Aorta (tissue), 5 donors: ENCODE measurements around the gene SCNN1B. TPM values are rescaled to one million over a fixed set of nuclear protein-coding genes. Genes with fewer than 3 reads are reported as not detected.
"Not testable (repeated sequence)": the region's sequence is repeated elsewhere in the genome, so short reads cannot be mapped to it uniquely, and the experiment has no call there.

Source experiments
- ATAC-seq: fragments of 200-7000 bp; cut with Tn5 transposase; one replicate; pipeline ENCODE4 v1.9.1; 2022; ENCODE audit warnings: moderate library complexity; ENCODE audit not compliant: low FRiP score
- DNase-seq, 2 donors: peaks; one replicate each; pipeline ENCODE4 v3.0.0-alpha.2; 2020
- H3K27ac ChIP-seq, 2 donors: one replicate each; pipeline ENCODE4 v1.5.1; 2013; ENCODE audit warnings: low read length in 2 of 2, mild to moderate bottlenecking in 2 of 2, moderate library complexity in 2 of 2, control low read depth in 1 of 2, inconsistent platforms in 1 of 2, low read depth in 1 of 2
- H3K27me3 ChIP-seq, 2 donors: one replicate each; pipeline ENCODE4 v1.6.1; 2013; ENCODE audit warnings: control low read depth in 1 of 2, low read length in 1 of 2, mild to moderate bottlenecking in 1 of 2, moderate library complexity in 1 of 2; ENCODE audit not compliant: insufficient read depth in 2 of 2, control insufficient read depth in 1 of 2
- H3K36me3 ChIP-seq, 2 donors: one replicate each; pipeline ENCODE4 v1.6.1; 2013; ENCODE audit warnings: control low read depth in 1 of 2, low read length in 1 of 2, mild to moderate bottlenecking in 1 of 2; ENCODE audit not compliant: insufficient read depth in 2 of 2, control insufficient read depth in 1 of 2
- H3K4me1 ChIP-seq, 2 donors: one replicate each; pipeline ENCODE4 v1.6.1; 2013; ENCODE audit warnings: low read length in 2 of 2, control low read depth in 1 of 2, mild to moderate bottlenecking in 1 of 2, moderate library complexity in 1 of 2; ENCODE audit not compliant: insufficient read depth in 2 of 2, control insufficient read depth in 1 of 2
- H3K4me3 ChIP-seq, 2 donors: one replicate each; pipeline ENCODE4 v1.5.1; 2013; ENCODE audit warnings: low read length in 2 of 2, control low read depth in 1 of 2, mild to moderate bottlenecking in 1 of 2
- H3K9me3 ChIP-seq: one replicate; pipeline ENCODE4 v1.6.1; 2013; ENCODE audit warnings: mild to moderate bottlenecking, low read length; ENCODE audit not compliant: control insufficient read depth
- WGBS, 2 donors: extraction: QIAGEN DNeasy Blood & Tissue Kit; methylation state at CpG; one replicate each; pipeline ENCODE4 v1.1.7; 2013; 5-methylcytosine and 5-hydroxymethylcytosine counted together
- intact Hi-C, 2 donors: fragments of 100-400 bp; cut with DNase I; formaldehyde crosslinking; loops; one replicate each; pipeline versions ENCODE4 v1.14.2 to v1.15.0; 2022
- long read RNA-seq, 2 donors: library from polyadenylated mRNA; unstranded; transcript quantifications; one replicate each; pipeline ENCODE4 v2.0.0, GENCODE V29; 2020 to 2021
- polyA plus RNA-seq, 2 donors: library from polyadenylated mRNA; stranded (reverse); fragments of 200-250 nt; gene quantifications; one replicate each; pipeline ENCODE4 v1.2.3, GENCODE V29; 2013
- total RNA-seq, 2 donors: library from RNA; stranded (reverse); fragmentation: NEBNext Ultra II Directional; extraction: Animal tissue kit (Norgen Biotek cat#: 25700); gene quantifications; one replicate each; pipeline ENCODE4 v1.2.1, GENCODE V29; 2021
- donor health status: healthy with polysubstance abuse.
- donor health status: Bipolar disorder and iron deficiency.
- donor health status: DM: no; HTN: no; CAD: no.
- donor health status: DM: no; HTN: no; CAD: no.
- donor health status: DM: yes; HTN: yes; CAD: no.

The SCNN1B gene, protein sequence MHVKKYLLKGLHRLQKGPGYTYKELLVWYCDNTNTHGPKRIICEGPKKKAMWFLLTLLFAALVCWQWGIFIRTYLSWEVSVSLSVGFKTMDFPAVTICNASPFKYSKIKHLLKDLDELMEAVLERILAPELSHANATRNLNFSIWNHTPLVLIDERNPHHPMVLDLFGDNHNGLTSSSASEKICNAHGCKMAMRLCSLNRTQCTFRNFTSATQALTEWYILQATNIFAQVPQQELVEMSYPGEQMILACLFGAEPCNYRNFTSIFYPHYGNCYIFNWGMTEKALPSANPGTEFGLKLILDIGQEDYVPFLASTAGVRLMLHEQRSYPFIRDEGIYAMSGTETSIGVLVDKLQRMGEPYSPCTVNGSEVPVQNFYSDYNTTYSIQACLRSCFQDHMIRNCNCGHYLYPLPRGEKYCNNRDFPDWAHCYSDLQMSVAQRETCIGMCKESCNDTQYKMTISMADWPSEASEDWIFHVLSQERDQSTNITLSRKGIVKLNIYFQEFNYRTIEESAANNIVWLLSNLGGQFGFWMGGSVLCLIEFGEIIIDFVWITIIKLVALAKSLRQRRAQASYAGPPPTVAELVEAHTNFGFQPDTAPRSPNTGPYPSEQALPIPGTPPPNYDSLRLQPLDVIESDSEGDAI
- total RNA-seq: 1 to 10 TPM; 1.3 to 1.6 TPM
- polyA plus RNA-seq: 1 to 10 TPM in 1 of 2 donors, under 1 TPM in 1; 0.59 to 1.1 TPM
- long read RNA-seq, donor 1, transcript SCNN1B-202 (13 exons, 2,597 nt): major isoform, 5 of 7 reads
- long read RNA-seq, donor 1, partial matches to known transcripts: 1 of 7 reads
- long read RNA-seq, donor 1, other reads (novel, unspliced or antisense): 1 of 7 reads
- long read RNA-seq, donor 2, partial matches to known transcripts: 1 of 1 reads
- long read RNA-seq, donor 2, other reads (novel, unspliced or antisense): 0 of 1 reads

DNA sequence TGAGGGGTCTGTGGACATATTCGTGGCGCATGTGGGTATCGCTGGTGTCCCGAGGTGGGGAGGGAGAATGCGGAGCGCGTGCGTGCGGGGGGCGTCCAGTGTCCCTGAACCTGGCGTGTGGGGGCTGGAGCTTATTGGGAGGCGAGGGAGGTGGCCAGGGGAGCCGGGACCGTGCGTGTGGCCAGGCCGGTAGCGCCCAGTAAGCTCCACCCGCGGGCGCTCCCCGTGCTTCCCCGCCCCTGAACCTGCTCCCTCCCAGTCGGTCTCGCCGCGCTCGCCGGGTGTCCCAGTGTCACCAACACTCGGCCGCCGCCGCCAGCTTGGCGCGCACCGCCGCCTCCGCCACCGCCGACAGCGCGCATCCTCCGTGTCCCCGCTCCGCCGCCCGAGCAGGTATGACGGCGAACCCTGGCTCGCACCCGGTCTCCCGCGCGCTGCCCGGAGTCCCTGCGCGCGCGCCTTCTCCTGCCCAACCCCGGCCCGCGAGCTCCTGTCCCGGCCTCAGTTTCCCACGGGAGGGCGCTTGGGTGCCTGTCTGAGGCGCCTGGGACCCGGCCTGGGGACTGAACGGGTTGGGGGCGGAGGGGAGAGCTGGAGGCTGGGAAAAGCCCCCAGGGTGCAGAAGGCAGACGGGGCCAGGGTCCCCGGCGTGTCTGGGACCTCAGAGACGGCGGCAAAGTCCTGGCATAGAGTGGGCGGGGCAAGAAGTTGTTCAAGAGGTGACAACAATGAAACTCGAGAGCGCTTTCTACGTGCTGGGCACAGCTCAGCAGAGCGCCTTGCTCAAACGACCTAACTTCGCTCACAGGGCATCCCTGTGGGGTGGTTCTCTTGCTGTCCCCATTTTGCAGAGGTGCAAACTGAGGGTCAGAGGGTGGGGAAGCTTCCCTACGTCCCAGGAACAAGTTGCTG, at the start of gene SCNN1B:
Gene SCNN1B (plus strand): TSS at position 258 of the 912 bp plus-strand sequence. CDS start 46,298 bp downstream, outside the sequence.
- H3K9me3 ChIP-seq: no peaks in the 10 kb centered on the region
- H3K27ac ChIP-seq: no peak within 1 kb of the TSS
- WGBS, 2 donors: 2% methylated on average over 50 to 81 of the region's 81 CpGs
- H3K36me3 ChIP-seq: no peaks in the 10 kb centered on the region
- H3K4me1 ChIP-seq: no peaks in the 10 kb centered on the region
- intact Hi-C loops: no loop called here
- H3K27me3 ChIP-seq: no peaks in the 10 kb centered on the region
- DNase-seq: no peak
- no peak for ATAC-seq
- no peak within 1 kb of the TSS for H3K4me3 ChIP-seq

GRCh38 chr16:23252310-23252709, 49.8 kb upstream of the SCNN1B start:
- Histone ChIP-seq H3K27ac (no peak overlapping the region), H3K27me3 (no peaks in the 10 kb centered on the region), H3K4me3 (no peak overlapping the region), H3K9me3 (no peaks in the 10 kb centered on the region), H3K36me3 (no peaks in the 10 kb centered on the region), H3K4me1 (peaks cover 2 to 4% of the 10 kb centered on the region in 2 donors)
- DNase-seq: no peak
- intact Hi-C loops: no loop called here
- no peak for ATAC-seq
- WGBS, 2 donors: 87 to 88% methylated on average over 5 of the region's 5 CpGs

DNA sequence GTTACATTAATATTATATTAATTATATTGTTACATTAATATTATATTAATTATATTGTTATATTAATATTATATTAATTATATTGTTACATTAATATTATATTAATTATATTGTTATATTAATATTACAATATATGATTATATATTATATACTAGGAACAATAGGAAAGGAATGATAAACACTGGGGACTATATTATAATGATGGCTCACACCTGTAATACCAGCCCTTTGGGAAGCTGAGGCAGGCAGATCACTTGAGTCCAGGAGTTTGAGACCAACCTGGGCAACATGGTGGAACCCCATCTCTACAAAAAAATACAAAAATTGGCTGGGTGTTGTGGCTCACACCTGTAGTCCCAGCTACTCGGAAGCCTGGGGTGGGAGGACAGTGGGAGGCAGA, 48.5 kb upstream of the SCNN1B start:
- H3K4me3 ChIP-seq, intact Hi-C loops, DNase-seq, H3K27me3 ChIP-seq, ATAC-seq, H3K27ac ChIP-seq, H3K4me1 ChIP-seq, H3K36me3 ChIP-seq, H3K9me3 ChIP-seq: not testable (repeated sequence)
- WGBS, 2 donors: 78 to 83% methylated on average over 1 of the region's 1 CpG

DNA sequence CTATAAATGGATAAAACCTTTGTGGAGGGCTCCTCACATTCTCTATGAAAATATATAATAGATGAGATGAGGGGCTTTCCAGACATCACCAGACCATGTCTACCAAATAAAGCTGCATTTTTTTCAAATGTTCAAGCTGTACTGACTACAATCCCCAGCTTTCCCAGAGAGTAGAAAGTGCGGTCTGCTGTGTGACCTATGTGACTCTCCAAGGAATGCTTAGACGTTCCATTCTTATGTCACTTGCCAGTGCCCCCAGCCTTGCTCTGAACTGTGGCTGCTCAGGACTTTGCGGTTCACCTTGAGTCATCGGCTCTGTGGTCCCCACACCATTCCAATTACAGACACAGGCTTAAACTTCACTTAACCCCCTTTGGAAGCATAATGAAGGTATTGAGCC, 47.8 kb upstream of the SCNN1B start:
- Histone ChIP-seq H3K27ac (no peak overlapping the region), H3K36me3 (no peaks in the 10 kb centered on the region), H3K9me3 (peaks cover 2% of the 10 kb centered on the region), H3K4me3 (no peak overlapping the region), H3K4me1 (no peaks in the 10 kb centered on the region), H3K27me3 (no peaks in the 10 kb centered on the region)
- 47 to 58% methylated on average over 4 of the region's 4 CpGs for WGBS, 2 donors
- no peak for DNase-seq
- intact Hi-C loops: no loop called here
- no peak for ATAC-seq

DNA sequence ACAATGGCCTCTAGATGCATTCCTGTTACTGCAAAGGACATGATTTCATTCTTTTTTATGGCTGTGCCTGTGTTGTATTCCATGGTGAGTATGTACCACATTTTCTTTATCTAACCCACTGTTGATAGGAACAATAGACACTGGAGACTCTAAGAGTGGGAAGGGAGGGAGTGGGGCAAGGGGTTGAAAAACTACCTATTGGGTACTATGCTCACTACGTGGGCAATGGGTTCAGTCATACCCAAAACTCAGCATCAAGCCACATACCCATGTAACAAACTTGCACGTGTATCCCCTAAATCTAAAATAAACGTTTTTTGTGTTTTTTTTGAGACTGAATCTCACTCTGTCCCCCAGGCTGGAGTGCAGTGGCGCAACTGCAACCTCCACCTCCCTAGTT, 47.1 kb upstream of the SCNN1B start:
- WGBS, 2 donors: 51 to 55% methylated on average over 4 of the region's 4 CpGs
- H3K27me3 ChIP-seq: no peaks in the 10 kb centered on the region
- no peak overlapping the region for H3K4me3 ChIP-seq
- DNase-seq: no peak
- H3K4me1 ChIP-seq: no peaks in the 10 kb centered on the region
- intact Hi-C loops: no loop called here
- peaks cover 2% of the 10 kb centered on the region for H3K9me3 ChIP-seq
- ATAC-seq: no peak
- no peaks in the 10 kb centered on the region for H3K36me3 ChIP-seq
- no peak overlapping the region for H3K27ac ChIP-seq

GRCh38 chr16:23256440-23256839, 45.7 kb upstream of the SCNN1B start:
- H3K4me3 ChIP-seq: no peak overlapping the region
- no peak for ATAC-seq
- WGBS, 2 donors: 58 to 60% methylated on average over 3 of the region's 3 CpGs

GRCh38 chr16:23257682-23258081, 44.4 kb upstream of the SCNN1B start:
- Histone ChIP-seq H3K27ac (no peak overlapping the region), H3K4me3 (no peak overlapping the region), H3K4me1 (no peaks in the 10 kb centered on the region), H3K27me3 (no peaks in the 10 kb centered on the region), H3K36me3 (no peaks in the 10 kb centered on the region), H3K9me3 (peaks cover 2% of the 10 kb centered on the region)
- intact Hi-C loops: no loop called here
- 80 to 85% methylated on average over 1 of the region's 1 CpG for WGBS, 2 donors
- ATAC-seq (no peak), DNase-seq (no peak)

More at GRCh38 chr16:23256440-23256839, 45.7 kb upstream of the SCNN1B start:
- intact Hi-C loops: no loop called here
- no peak for DNase-seq
- Histone ChIP-seq H3K4me1 (no peaks in the 10 kb centered on the region), H3K36me3 (no peaks in the 10 kb centered on the region), H3K9me3 (peaks cover 2% of the 10 kb centered on the region), H3K27ac (no peak overlapping the region), H3K27me3 (no peaks in the 10 kb centered on the region)

DNA sequence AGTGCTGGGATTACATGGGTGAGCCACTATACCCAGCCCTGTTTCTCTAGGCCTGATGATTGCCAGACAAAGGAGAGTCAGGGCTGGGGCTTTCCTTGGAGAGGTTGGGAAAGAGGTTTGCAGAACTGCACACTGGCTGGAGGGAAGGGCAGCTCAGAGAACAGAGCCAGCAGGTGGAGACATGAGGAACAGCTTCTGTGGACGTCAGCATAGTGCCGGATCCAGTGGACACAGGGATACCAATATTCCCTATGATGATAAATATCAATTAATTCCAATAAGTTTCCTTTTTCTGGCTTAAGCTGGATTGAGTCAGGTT, 43.2 kb upstream of the SCNN1B start:
- H3K27ac ChIP-seq: no peak overlapping the region
- H3K4me1 ChIP-seq: no peaks in the 10 kb centered on the region
- intact Hi-C loops: no loop called here
- no peaks in the 10 kb centered on the region for H3K27me3 ChIP-seq
- H3K9me3 ChIP-seq: peaks cover 2% of the 10 kb centered on the region
- DNase-seq: no peak
- no peak overlapping the region for H3K4me3 ChIP-seq
- ATAC-seq: no peak
- no peaks in the 10 kb centered on the region for H3K36me3 ChIP-seq
- 70 to 75% methylated on average over 2 of the region's 2 CpGs for WGBS, 2 donors
